Neural cell (in vitro differentiated cells): ENCODE results near the gene SLC6A14. TPM values are rescaled to one million over a fixed set of nuclear protein-coding genes. Genes with fewer than 3 reads are reported as not detected.

Experiments used
- H2AFZ ChIP-seq: fragments of 200-600, 300-800 bp; sonication (generic), shearing (Covaris generic); 2 replicates; pipeline ENCODE4 v1.6.0; 2014; ENCODE audit warnings: low read depth, mild to moderate bottlenecking, antibody characterized with exemption, low read length, moderate library complexity
- H3F3A ChIP-seq: fragments of 200-600 bp; shearing (Covaris generic); 2 replicates; pipeline ENCODE4 v1.6.1; 2016; ENCODE audit warnings: mild to moderate bottlenecking, moderate library complexity, mixed read lengths, antibody characterized with exemption, low read length; ENCODE audit not compliant: insufficient read depth, poor library complexity, severe bottlenecking
- H3K27ac ChIP-seq: fragments of 200-600, 300-800 bp; sonication (generic), shearing (Covaris generic); 2 replicates; pipeline ENCODE4 v1.5.1; 2014; ENCODE audit warnings: mild to moderate bottlenecking, low read length, moderate library complexity
- H3K27me3 ChIP-seq: fragments of 300-800, 200-600 bp; sonication (generic), shearing (Covaris generic); 2 replicates; pipeline ENCODE4 v1.6.0; 2014; ENCODE audit warnings: mild to moderate bottlenecking, low read depth, low read length, moderate library complexity; ENCODE audit not compliant: insufficient read depth
- H3K36me3 ChIP-seq: fragments of 300-800, 200-600 bp; sonication (generic), shearing (Covaris generic); 2 replicates; pipeline ENCODE4 v1.5.1; 2014; ENCODE audit warnings: mild to moderate bottlenecking, antibody characterized with exemption, low read length, moderate library complexity; ENCODE audit not compliant: insufficient read depth
- H3K4me2 ChIP-seq: fragments of 300-800, 200-600 bp; sonication (generic), shearing (Covaris generic); 2 replicates; pipeline ENCODE4 v1.6.0; 2014; ENCODE audit warnings: mild to moderate bottlenecking, low read length
- H3K4me3 ChIP-seq: fragments of 300-800, 200-600 bp; sonication (generic), shearing (Covaris generic); 2 replicates; pipeline ENCODE4 v1.5.1; 2014; ENCODE audit warnings: mild to moderate bottlenecking, low read length, moderate library complexity
- H3K79me2 ChIP-seq: fragments of 200-600 bp; shearing (Covaris generic); replicated peaks from 2 replicates; pipeline ENCODE4 v1.6.0; 2014; ENCODE audit warnings: mild to moderate bottlenecking, low read length, moderate library complexity; ENCODE audit not compliant: insufficient read depth
- H3K9ac ChIP-seq: fragments of 300-800, 200-600 bp; sonication (generic), shearing (Covaris generic); 2 replicates; pipeline ENCODE4 v1.6.1; 2016; ENCODE audit warnings: mild to moderate bottlenecking, low read length, mixed read lengths
- H3K9me2 ChIP-seq: fragments of 200-600 bp; shearing (Covaris generic); 2 replicates; pipeline ENCODE4 v1.6.1; 2016; ENCODE audit warnings: mild to moderate bottlenecking, low read length, mixed read lengths; ENCODE audit not compliant: insufficient read depth
- H3K9me3 ChIP-seq: fragments of 200-600, 300-800 bp; sonication (generic), shearing (Covaris generic); 2 replicates; pipeline ENCODE4 v1.6.1; 2016; ENCODE audit warnings: mild to moderate bottlenecking, mixed run types, low read length, moderate library complexity, mixed read lengths
- H4K20me1 ChIP-seq: fragments of 200-600 bp; shearing (Covaris generic); 2 replicates; pipeline ENCODE4 v1.6.1; 2016; ENCODE audit warnings: mild to moderate bottlenecking, mixed run types; ENCODE audit not compliant: insufficient read depth
- EZH2 ChIP-seq: fragments of 200-600, 300-800 bp; shearing (Covaris generic), sonication (generic); IDR thresholded peaks from 2 replicates; pipeline ENCODE4 v1.6.1; 2014; ENCODE audit warnings: antibody characterized with exemption, low read length, borderline replicate concordance, mild to moderate bottlenecking; ENCODE audit not compliant: insufficient read depth, poor library complexity, severe bottlenecking
- RAD21 ChIP-seq: fragments of 450-650 bp; conservative IDR thresholded peaks from 2 replicates; pipeline ENCODE4 v1.6.1; 2014; ENCODE audit warnings: antibody characterized with exemption, mild to moderate bottlenecking, moderate library complexity
- REST ChIP-seq: IDR thresholded peaks from 2 replicates; pipeline ENCODE4 v1.6.1; 2012; ENCODE audit warnings: borderline replicate concordance
- TAF1 ChIP-seq: IDR thresholded peaks from 2 replicates; pipeline ENCODE4 v1.6.1; 2012; ENCODE audit warnings: low read depth
- polyA plus RNA-seq: library from polyadenylated mRNA; depleted of rRNA; stranded (reverse); fragments of >200 nt; gene quantifications from 2 replicates; pipeline ENCODE4 v1.2.3, GENCODE V29; 2014
- small RNA-seq, 3 experiments: library from RNA; depleted of rRNA; stranded (forward); fragments of <200 nt; gene quantifications; one replicate each; pipeline ENCODE3, GENCODE V24; 2012

The SLC6A14 gene
- polyA plus RNA-seq, 1 donor from 2014 or later = not detected

DNA sequence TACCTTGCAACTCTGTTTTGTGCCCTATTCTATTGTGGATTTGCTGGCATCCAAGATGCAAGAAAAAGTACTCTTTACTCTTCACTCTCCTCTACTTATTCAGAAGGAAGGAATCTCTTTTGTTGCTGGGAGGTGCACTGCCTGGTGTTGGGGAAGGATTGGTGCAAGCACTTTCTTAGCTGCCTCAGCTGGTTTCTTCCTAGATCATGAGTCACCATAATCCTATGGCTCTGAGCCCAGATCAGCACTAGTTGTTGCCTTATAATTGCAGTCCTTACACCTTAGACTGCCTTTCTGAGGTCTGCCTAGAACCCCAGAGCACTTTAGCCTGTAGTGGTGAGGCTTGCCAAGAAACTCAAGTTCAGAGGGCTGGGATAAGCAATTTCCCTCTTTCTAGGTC, 63.4 kb downstream of the SLC6A14 start:
- H3K9ac ChIP-seq = no peak overlapping the region
- no peaks in the 10 kb centered on the region for H3F3A ChIP-seq
- no peaks in the 10 kb centered on the region for H3K9me3 ChIP-seq
- no peak overlapping the region for H3K27ac ChIP-seq
- no peaks in the 10 kb centered on the region for H3K36me3 ChIP-seq
- no peaks in the 10 kb centered on the region for H3K79me2 ChIP-seq
- no peak overlapping the region for H3K4me2 ChIP-seq
- no peak overlapping the region for H3K4me3 ChIP-seq
- H3K27me3 ChIP-seq = no peaks in the 10 kb centered on the region
- H3K9me2 ChIP-seq = no peaks in the 10 kb centered on the region
- no peak overlapping the region for H2AFZ ChIP-seq
- no peaks in the 10 kb centered on the region for H4K20me1 ChIP-seq
- TF ChIP-seq REST (no peak), EZH2 (no peak), TAF1 (no peak), RAD21 (no peak)

Small RNA genes within 50 kb of the gene (small RNA-seq; reads per million reads assigned to genes)
- 0.03 to 1.6 (median 0.06) reads per million in 3 experiments for gene RNU6-154P

Other genes starting within 250 kb of the SLC6A14 start
- gene CT83, start 26.4 kb downstream of the SLC6A14 start, polyA plus RNA-seq = not detected in 2 replicates